C4-2B (cell line): Measurements from ENCODE around the gene CDK12.

Experiments
- ZFX ChIP-seq: fragments of 450-650 bp; IDR thresholded peaks from 2 replicates; pipeline ENCODE4 v1.6.1; 2017
- TF ChIP-seq, protein P1 (sequence below): fragments of 450-650 bp; conservative IDR thresholded peaks from 2 replicates; pipeline ENCODE4 v1.5.1; 2017; ENCODE audit warnings: mild to moderate bottlenecking

DNA sequence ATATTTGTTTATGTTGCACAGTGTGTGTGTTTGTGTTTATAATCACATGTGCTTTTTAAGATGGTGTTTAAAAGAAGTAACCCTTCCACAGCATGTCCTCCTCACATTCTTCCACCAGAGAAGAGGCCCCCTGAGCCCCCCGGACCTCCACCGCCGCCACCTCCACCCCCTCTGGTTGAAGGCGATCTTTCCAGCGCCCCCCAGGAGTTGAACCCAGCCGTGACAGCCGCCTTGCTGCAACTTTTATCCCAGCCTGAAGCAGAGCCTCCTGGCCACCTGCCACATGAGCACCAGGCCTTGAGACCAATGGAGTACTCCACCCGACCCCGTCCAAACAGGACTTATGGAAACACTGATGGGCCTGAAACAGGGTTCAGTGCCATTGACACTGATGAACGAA lies 69.2 kb downstream of the CDK12 start:
- TF ChIP-seq, protein P1, sequence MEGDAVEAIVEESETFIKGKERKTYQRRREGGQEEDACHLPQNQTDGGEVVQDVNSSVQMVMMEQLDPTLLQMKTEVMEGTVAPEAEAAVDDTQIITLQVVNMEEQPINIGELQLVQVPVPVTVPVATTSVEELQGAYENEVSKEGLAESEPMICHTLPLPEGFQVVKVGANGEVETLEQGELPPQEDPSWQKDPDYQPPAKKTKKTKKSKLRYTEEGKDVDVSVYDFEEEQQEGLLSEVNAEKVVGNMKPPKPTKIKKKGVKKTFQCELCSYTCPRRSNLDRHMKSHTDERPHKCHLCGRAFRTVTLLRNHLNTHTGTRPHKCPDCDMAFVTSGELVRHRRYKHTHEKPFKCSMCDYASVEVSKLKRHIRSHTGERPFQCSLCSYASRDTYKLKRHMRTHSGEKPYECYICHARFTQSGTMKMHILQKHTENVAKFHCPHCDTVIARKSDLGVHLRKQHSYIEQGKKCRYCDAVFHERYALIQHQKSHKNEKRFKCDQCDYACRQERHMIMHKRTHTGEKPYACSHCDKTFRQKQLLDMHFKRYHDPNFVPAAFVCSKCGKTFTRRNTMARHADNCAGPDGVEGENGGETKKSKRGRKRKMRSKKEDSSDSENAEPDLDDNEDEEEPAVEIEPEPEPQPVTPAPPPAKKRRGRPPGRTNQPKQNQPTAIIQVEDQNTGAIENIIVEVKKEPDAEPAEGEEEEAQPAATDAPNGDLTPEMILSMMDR = no peak
- TF ChIP-seq ZFX = no peak
